ENCODE results near the gene RPL7A. TPM values are rescaled to one million over a fixed set of nuclear protein-coding genes. Genes with fewer than 3 reads are reported as not detected.
"Not testable (repeated sequence)": the region's sequence is repeated elsewhere in the genome, so short reads cannot be mapped to it uniquely, and the experiment has no call there.

Gene RPL7A
- total RNA-seq, 1 experiment from 2014 or later = 2,364 TPM

DNA sequence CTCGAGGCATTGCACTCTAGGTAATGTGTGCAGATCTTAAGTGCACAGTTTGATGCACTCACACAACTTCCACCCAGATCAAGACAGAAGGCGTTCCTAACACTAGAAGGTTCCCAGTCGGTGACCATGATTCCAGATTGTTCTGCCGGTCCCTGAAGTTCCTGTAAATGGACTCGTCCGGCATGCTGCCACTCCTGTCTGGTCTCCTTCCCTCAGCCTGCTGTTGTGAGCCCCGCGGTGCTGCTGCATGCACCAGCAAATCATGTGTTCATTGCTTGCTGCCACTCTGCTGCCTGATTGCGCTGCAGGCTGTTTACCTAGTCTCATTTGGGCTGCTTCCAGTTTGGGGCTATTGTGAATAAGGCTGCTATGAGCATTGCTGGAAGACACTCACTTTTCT lies 39.7 kb downstream of the RPL7A start:
- DNase-seq (ENCODE audit: low spot score) = no peak

DNA sequence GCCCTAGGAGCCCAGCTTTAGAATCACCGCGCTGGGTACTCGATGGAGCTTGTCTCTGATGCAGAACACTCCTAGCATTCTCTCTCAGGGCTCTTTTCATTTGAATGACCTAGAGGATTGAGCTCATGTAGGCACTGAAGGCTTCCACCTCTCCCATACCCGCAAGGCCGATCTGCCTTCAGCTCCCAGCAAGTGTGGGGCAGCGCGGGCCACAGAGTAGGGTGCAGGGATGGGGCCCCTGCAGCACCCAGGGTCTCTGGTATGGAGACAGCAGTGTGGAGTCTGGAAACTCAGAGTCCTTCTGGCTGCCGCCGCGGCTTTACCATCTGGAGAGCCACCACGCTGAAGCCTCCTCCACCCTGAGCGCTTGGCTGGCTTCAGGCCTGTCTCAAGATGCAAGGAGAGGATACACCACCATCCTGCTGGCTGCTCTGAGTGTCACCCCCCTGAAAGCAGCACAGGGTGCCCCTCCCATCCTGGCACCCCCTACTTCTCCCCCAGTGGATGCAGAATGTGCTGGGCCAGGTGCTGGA lies 41.1 kb downstream of the RPL7A start:
- DNase-seq (ENCODE audit: low spot score) = no peak

DNA sequence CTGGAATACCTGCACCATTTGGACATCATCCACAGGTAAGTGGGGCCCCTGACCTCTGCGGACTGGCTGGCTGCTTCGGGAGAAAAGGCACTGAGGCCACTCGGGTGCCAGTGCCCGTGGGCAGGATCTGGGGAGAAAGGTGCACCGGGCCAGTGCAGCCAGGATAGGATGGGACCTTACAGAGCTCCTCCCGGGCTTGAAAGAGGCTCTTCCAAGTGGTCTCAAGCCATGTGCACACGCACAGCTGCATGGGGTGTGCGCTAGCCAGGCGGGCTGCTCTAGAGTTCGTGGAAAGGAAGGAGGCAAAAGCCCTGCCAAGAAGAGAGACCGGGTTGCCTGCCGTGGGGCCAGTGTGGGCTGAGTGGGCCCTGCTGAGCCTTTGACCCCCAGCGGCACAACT lies 41.5 kb downstream of the RPL7A start:
- DNase-seq (ENCODE audit: low spot score) = no peak

DNA sequence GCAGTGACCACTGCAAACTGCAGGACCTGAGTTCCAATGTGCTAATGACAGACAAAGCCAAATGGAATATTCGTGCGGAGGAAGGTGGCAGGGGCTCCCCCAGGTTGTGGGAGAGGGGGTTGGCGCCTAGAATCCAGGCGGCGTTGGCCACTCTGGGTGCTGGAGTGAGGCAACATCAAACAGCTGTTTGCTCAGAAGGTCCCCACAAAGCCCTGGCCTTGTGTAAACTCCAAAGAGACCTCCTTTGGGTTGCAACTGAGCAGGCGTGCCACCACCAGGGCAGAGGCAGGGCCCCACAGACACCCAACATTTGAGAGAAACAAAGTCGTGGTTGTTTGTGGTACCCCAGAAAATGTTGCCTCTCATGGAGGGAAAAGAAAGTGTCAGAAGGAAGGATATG lies 42.7 kb downstream of the RPL7A start:
- DNase-seq (ENCODE audit: low spot score) = no peak

DNA sequence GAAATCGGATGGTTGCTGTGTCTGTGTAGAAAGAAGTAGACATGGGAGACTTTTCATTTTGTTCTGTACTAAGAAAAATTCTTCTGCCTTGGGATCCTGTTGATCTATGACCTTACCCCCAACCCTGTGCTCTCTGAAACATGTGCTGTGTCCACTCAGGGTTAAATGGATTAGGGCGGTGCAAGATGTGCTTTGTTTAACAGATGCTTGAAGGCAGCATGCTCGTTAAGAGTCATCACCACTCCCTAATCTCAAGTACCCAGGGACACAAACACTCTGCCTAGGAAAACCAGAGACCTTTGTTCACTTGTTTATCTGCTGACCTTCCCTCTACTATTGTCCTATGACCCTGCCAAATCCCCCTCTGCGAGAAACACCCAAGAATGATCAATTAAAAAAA lies 43.4 kb downstream of the RPL7A start:
- DNase-seq (ENCODE audit: low spot score) = not testable (repeated sequence)

DNA sequence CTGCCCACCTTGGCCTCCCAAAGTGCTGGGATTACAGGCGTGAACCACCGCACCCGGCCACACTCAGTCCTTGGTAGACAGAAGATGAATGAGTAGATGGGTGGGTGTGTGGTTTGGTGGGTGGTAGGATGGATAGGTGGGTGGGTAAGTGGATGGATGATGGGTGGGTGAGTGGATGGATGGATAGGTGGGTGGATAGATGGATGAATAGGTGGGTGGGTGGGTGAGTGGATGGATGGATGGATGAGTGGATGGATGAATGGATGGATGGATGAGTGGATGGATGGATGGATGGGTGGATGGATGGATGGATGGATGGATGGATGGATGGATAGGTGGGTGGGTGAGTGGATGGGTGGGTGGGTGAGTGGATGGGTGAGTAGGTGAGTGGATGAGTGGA lies 44.3 kb downstream of the RPL7A start:
- not testable (repeated sequence) for DNase-seq (ENCODE audit: low spot score)

DNA sequence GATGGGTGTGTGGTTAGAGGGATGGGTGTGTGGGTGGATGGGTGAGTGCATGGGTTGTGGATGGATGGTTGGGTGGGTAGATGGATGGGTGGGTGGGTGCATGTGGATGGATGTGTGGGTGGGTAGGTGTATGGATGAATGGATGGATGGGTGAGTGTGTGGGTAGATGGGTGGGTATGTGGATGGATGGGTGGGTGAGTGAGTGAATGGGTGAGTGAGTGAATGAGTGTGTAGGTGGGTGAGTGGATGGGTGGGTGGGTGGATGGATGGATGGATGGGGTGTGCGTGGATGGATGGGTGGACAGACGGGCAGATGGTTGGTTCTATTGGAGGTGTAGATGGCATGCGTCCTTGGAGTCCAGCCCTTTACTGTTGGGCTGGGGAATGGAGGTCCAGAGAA lies 45.4 kb downstream of the RPL7A start:
- no peak for DNase-seq (ENCODE audit: low spot score)

DNA sequence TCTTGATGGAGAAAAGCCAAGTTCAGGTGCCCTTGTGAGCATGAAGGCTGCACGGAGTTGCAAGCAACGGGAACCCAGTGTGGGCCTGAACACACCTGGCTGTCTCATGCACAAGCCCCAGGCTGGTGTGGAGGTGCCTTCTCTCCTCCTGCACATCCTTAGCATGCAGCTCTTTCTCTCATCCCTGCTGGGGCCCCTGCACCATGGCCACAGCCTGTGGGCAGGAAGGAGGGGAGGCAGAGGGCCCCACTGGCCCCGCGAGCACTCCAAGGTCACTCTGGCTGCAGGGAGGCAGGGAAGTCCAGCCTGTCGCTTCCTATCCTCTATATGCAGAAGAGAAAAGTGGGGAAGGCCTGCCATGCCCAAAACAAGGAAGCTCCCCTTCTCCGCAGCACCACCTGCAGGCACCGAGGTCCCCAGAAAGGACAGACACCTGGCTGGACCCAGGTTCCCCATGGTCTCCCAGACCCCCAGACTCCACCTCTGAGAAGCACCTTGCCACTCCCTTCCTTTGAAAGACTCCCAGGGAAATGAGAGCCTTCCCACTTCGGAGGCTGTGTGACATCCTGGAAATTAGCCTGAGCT lies 46.8 kb downstream of the RPL7A start:
- no peak for DNase-seq (ENCODE audit: low spot score)

DNA sequence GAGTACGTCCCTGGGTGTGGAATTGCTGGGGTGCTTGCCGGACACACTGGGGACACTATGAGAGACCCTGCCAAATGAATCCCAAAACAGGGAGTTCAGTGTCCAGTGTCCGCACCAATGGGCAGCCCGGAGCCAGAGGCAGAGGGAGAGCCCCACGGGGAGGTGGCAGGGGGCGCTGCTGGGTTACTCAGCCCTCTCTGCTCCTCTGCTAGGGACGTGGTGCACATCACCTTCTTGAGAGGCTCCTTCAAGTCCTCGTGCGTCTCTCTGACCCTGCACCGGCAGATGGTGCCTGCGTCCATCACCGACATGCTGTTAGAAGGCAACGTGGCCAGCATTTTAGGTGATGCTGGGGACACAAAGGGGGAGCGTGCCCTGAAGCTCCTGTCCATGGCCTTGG lies 48.9 kb downstream of the RPL7A start:
- no peak for DNase-seq (ENCODE audit: low spot score)

DNA sequence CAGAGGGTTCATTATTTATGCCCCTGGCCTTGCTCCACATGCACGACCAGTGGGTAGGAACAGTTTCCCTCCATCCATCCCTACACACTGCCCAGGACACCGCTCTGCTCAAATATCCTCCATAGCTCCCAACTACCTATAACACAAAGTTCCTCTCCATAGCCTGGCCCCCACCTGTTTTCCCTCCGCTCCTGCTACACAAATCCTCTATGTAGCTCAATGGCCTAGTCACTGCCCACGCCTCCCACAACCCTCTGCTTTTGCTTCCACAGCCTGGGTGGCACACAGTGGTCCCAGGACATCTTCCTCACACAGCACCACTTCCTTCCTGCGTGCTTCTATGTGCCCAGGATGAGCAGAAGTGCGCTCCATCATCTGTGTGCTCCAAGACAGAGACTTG lies 49.4 kb downstream of the RPL7A start:
- DNase-seq (ENCODE audit: low spot score) = no peak

DNA sequence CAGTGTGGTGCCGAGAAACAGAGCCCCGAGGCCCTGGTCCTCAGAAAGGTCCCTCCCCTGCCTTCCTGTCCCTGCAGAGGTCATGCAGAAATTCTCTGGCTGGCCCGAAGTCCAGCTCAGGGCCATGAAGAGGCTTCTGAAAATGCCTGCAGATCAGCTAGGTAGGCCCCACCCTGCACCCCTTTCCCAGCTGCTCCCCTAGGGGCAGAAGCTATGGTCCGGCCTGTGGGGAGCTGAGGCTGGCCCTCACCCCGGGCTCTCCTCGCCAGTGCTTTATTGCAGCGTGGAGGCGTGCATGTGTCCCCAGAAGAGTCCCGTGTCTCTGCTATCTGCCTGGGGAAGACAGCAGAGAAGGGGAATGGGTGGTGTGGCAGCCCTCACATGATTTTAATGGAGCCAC lies 49.9 kb downstream of the RPL7A start:
- no peak for DNase-seq (ENCODE audit: low spot score)

DNA sequence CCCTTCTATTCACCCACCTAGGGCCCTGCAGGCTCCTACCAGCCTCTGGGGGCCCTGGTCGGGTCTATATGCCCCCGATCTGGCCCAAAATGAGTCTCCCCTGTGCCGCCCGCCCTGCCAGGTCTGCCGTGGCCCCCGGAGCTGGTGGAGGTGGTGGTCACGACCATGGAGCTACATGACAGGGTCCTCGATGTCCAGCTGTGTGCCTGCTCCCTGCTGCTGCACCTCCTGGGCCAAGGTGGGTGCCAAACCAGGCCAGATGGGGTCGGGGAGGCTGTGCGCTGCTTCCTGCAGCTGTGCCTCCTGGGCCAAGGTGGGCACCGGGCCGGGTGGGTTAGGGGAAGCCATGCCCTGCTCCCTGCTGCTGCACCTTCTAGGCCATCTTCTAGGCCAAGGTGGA lies 52.3 kb downstream of the RPL7A start:
- no peak for DNase-seq (ENCODE audit: low spot score)

Other genes with a start within 250 kb of the RPL7A start
- 26.2 and 38.2 TPM in 2 replicates for gene RALGDS, start 227.0 kb upstream of the RPL7A start, total RNA-seq (2014; rRNA removed; shearing (Covaris generic))
- gene GBGT1, start 184.3 kb upstream of the RPL7A start, total RNA-seq (2014; rRNA removed; shearing (Covaris generic)) = 0.96 and 3.1 TPM in 2 replicates
- gene OBP2B, start 139.0 kb upstream of the RPL7A start, total RNA-seq (2014; rRNA removed; shearing (Covaris generic)) = not detected in 2 replicates
- gene ABO, start 73.0 kb upstream of the RPL7A start, total RNA-seq (2014; rRNA removed; shearing (Covaris generic)) = not detected in 2 replicates
- gene SURF6, start 12.0 kb upstream of the RPL7A start, total RNA-seq (2014; rRNA removed; shearing (Covaris generic)) = 11.4 and 19.5 TPM in 2 replicates
- 17.9 and 30.0 TPM in 2 replicates for gene MED22, start 87 bp upstream of the RPL7A start, total RNA-seq (2014; rRNA removed; shearing (Covaris generic))
- 74.4 and 75.2 TPM in 2 replicates for gene SURF1, start 8.3 kb downstream of the RPL7A start, total RNA-seq (2014; rRNA removed; shearing (Covaris generic))
- gene SURF2, start 8.3 kb downstream of the RPL7A start, total RNA-seq (2014; rRNA removed; shearing (Covaris generic)) = 26.3 and 43.1 TPM in 2 replicates
- gene SURF4, start 27.8 kb downstream of the RPL7A start, total RNA-seq (2014; rRNA removed; shearing (Covaris generic)) = 391 and 428 TPM in 2 replicates
- gene STKLD1, start 28.1 kb downstream of the RPL7A start, total RNA-seq (2014; rRNA removed; shearing (Covaris generic)) = 0.91 and 1.4 TPM in 2 replicates
- 24.8 and 28.3 TPM in 2 replicates for gene REXO4, start 69.8 kb downstream of the RPL7A start, total RNA-seq (2014; rRNA removed; shearing (Covaris generic))
- 0.43 and 1.6 TPM in 2 replicates for gene ADAMTS13, start 74.1 kb downstream of the RPL7A start, total RNA-seq (2014; rRNA removed; shearing (Covaris generic))
- 8.8 and 10.8 TPM in 2 replicates for gene CACFD1, start 111.8 kb downstream of the RPL7A start, total RNA-seq (2014; rRNA removed; shearing (Covaris generic))
- gene SLC2A6, start 130.9 kb downstream of the RPL7A start, total RNA-seq (2014; rRNA removed; shearing (Covaris generic)) = 30.8 and 42.1 TPM in 2 replicates
- not detected in 2 replicates for gene MYMK, start 176.7 kb downstream of the RPL7A start, total RNA-seq (2014; rRNA removed; shearing (Covaris generic))
- 0.12 and 0.16 TPM in 2 replicates for gene ADAMTSL2, start 186.5 kb downstream of the RPL7A start, total RNA-seq (2014; rRNA removed; shearing (Covaris generic))

All from A172 (cell line).